Right lobe of liver (tissue), 6 donors: Measurements from ENCODE around the gene SLC15A3. TPM values are rescaled to one million over a fixed set of nuclear protein-coding genes. Genes with fewer than 3 reads are reported as not detected.

Experiments
- ATAC-seq, 4 donors: fragments of 200-7000 bp; cut with Tn5 transposase; one replicate each; pipeline ENCODE4 v1.9.1; 2020; ENCODE audit warnings: mild to moderate bottlenecking in 4 of 4, moderate library complexity in 4 of 4
- DNase-seq, 3 donors: peaks; one replicate each; pipeline ENCODE4 v3.0.0-alpha.2; 2020
- H3K27ac ChIP-seq, 3 donors: fragments of 200-600 bp; one replicate each; pipeline ENCODE4 v1.8.0; 2022
- H3K27me3 ChIP-seq, 2 donors: fragments of 200-600 bp; one replicate each; pipeline ENCODE4 v1.8.0; 2022
- H3K36me3 ChIP-seq, 4 donors: fragments of 200-600 bp; sonication (generic) in 1 of 4; one replicate each; pipeline versions ENCODE4 v1.5.1 to v1.8.0; 2017 to 2022; ENCODE audit warnings: control low read depth in 1 of 4
- H3K4me1 ChIP-seq, 4 donors: fragments of 200-600 bp; sonication (generic) in 1 of 4; one replicate each; pipeline versions ENCODE4 v1.5.1 to v1.8.0; 2017 to 2022; ENCODE audit warnings: control low read depth in 1 of 4
- H3K4me3 ChIP-seq, 3 donors: fragments of 200-600 bp; one replicate each; pipeline ENCODE4 v1.8.0; 2022
- H3K9me3 ChIP-seq, 4 donors: fragments of 200-600 bp; sonication (generic) in 1 of 4; one replicate each; pipeline versions ENCODE4 v1.5.1 to v1.8.0; 2017 to 2022; ENCODE audit warnings: control low read depth in 1 of 4
- CTCF ChIP-seq, 4 donors: fragments of 200-600 bp in 3 of 4; fragments of 450-650 bp in 1 of 4; IDR thresholded peaks; one replicate each; pipeline versions ENCODE4 v1.5.1 to v1.8.0; 2016 to 2022; ENCODE audit warnings: antibody characterized with exemption in 4 of 4, mild to moderate bottlenecking in 2 of 4
- POLR2A ChIP-seq: fragments of 450-650 bp; IDR thresholded peaks from one replicate; pipeline ENCODE4 v1.6.1; 2017; ENCODE audit warnings: antibody characterized with exemption, mild to moderate bottlenecking
- WGBS: methylation state at CpG from one replicate; pipeline ENCODE4 v1.1.6; 2018; ENCODE audit warnings: low coverage, low lambda C conversion rate; ENCODE audit not compliant: insufficient coverage; ENCODE audit errors: missing lambda C conversion rate; 5-methylcytosine and 5-hydroxymethylcytosine counted together
- intact Hi-C, 2 donors: fragments of 100-400 bp; cut with DNase I; formaldehyde crosslinking; loops; one replicate each; pipeline versions ENCODE4 v1.11.2 to v1.14.1; 2022
- total RNA-seq, 6 experiments: library from RNA; depleted of rRNA in 2 of 6; stranded (reverse); fragments of >200 nt in 2 of 6; fragmentation: NEBNext Ultra II Directional in 3 of 6; extraction: Animal tissue kit (Norgen Biotek cat#: 25700) in 3 of 6; gene quantifications; one replicate each; pipeline versions ENCODE4 v1.1.0 to v1.2.4, GENCODE V29; 2016 to 2023
- donor health status: DM: no; HTN: yes; CAD: no.
- donor health status: DM: no; HTN: no; CAD: no.
- donor health status: DM: no; HTN: no; CAD: no.
- donor health status: DM: no; HTN: yes; CAD: no.
- donor health status: DM: no; HTN: yes; CAD: no.

SLC15A3 gene
- total RNA-seq, 6 experiments from 2014 or later, result 7.2 to 22.2 (median 9.2) TPM

GRCh38 chr11:60944490-60945294 is 7.3 kb downstream of the SLC15A3 start:
- H3K4me1 ChIP-seq, result no peaks in the 10 kb centered on the region
- ATAC-seq (no peak), DNase-seq (no peak)
- H3K9me3 ChIP-seq, result no peaks in the 10 kb centered on the region
- intact Hi-C loops, result no loop called here
- no peak overlapping the region for H3K4me3 ChIP-seq
- 73% methylated on average over 9 of the region's 11 CpGs for WGBS
- H3K27ac ChIP-seq, result no peak overlapping the region
- TF ChIP-seq CTCF (IDR thresholded peaks at IDR 0.05) (peak in 1 of 4 donors; percentile 4), POLR2A (no peak)
- peaks cover 0 to 9% (median 0%) of the 10 kb centered on the region in 4 donors for H3K36me3 ChIP-seq
- H3K27me3 ChIP-seq, result no peaks in the 10 kb centered on the region

GRCh38 chr11:60942970-60943565 is 8.9 kb downstream of the SLC15A3 start:
- TF ChIP-seq POLR2A, result no peak
- no peak for TF ChIP-seq CTCF (IDR thresholded peaks at IDR 0.05)
- Histone ChIP-seq H3K9me3 (no peaks in the 10 kb centered on the region), H3K27ac (no peak overlapping the region), H3K4me1 (no peaks in the 10 kb centered on the region), H3K36me3 (peaks cover 0 to 9% (median 0%) of the 10 kb centered on the region in 4 donors), H3K27me3 (no peaks in the 10 kb centered on the region), H3K4me3 (no peak overlapping the region)
- DNase-seq (no peak), ATAC-seq (no peak)
- 48% methylated on average over 3 of the region's 9 CpGs for WGBS
- intact Hi-C loops, result no loop called here

- no peak overlapping the region for H3K27ac ChIP-seq
- ATAC-seq (no peak), DNase-seq (no peak)
- H3K27me3 ChIP-seq, result no peaks in the 10 kb centered on the region
- TF ChIP-seq CTCF (IDR thresholded peaks at IDR 0.05), result no peak
- no peak for TF ChIP-seq POLR2A
- no peak overlapping the region for H3K4me3 ChIP-seq
- no peaks in the 10 kb centered on the region for H3K9me3 ChIP-seq
- peaks cover 0 to 9% (median 0%) of the 10 kb centered on the region in 4 donors for H3K36me3 ChIP-seq
- WGBS, result no CpG with 5 or more reads among the region's 4 CpGs
- H3K4me1 ChIP-seq, result no peaks in the 10 kb centered on the region
- intact Hi-C loops, result no loop called here
Measured at GRCh38 chr11:60942219-60942618, 9.8 kb downstream of the SLC15A3 start.

GRCh38 chr11:60941371-60942119 is 10.4 kb downstream of the SLC15A3 start:
- WGBS, result 48% methylated on average over 5 of the region's 6 CpGs
- DNase-seq (no peak), ATAC-seq (no peak)
- TF ChIP-seq POLR2A, result no peak
- no peak for TF ChIP-seq CTCF (IDR thresholded peaks at IDR 0.05)
- H3K36me3 ChIP-seq, result peaks cover 0 to 9% (median 0%) of the 10 kb centered on the region in 4 donors
- H3K27ac ChIP-seq, result no peak overlapping the region
- no peaks in the 10 kb centered on the region for H3K9me3 ChIP-seq
- no peaks in the 10 kb centered on the region for H3K4me1 ChIP-seq
- H3K4me3 ChIP-seq, result no peak overlapping the region
- no peaks in the 10 kb centered on the region for H3K27me3 ChIP-seq
- intact Hi-C loops, result no loop called here
